ENCODE results near the gene TMEM26.

DNA sequence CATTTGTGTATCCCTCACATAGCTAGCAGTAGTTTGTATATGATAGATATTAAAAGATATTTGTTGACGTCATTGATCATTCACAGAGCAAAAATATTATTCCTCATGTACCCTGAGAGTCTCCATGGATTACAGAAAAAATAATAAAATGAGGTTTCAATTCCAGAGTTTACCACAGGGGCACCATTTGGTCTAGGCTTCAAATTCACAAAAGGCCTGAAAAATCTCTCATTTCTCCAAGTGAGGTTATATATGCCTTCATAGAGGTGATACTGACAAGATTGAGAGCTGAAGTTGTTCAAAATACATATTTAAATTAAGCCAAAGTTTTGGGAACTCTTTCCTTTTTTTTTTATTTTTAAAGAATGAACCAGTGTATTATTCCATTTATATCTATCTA lies 52.7 kb downstream of the TMEM26 start:
- TF ChIP-seq POLR2A (IDR thresholded peaks at IDR 0.05) = no peak
- TF ChIP-seq, protein P1, sequence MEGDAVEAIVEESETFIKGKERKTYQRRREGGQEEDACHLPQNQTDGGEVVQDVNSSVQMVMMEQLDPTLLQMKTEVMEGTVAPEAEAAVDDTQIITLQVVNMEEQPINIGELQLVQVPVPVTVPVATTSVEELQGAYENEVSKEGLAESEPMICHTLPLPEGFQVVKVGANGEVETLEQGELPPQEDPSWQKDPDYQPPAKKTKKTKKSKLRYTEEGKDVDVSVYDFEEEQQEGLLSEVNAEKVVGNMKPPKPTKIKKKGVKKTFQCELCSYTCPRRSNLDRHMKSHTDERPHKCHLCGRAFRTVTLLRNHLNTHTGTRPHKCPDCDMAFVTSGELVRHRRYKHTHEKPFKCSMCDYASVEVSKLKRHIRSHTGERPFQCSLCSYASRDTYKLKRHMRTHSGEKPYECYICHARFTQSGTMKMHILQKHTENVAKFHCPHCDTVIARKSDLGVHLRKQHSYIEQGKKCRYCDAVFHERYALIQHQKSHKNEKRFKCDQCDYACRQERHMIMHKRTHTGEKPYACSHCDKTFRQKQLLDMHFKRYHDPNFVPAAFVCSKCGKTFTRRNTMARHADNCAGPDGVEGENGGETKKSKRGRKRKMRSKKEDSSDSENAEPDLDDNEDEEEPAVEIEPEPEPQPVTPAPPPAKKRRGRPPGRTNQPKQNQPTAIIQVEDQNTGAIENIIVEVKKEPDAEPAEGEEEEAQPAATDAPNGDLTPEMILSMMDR (IDR thresholded peaks at IDR 0.05) = no peak

Measured in right lobe of liver (tissue), 4 donors.